ENCODE data around the gene PAPSS2.

DNA sequence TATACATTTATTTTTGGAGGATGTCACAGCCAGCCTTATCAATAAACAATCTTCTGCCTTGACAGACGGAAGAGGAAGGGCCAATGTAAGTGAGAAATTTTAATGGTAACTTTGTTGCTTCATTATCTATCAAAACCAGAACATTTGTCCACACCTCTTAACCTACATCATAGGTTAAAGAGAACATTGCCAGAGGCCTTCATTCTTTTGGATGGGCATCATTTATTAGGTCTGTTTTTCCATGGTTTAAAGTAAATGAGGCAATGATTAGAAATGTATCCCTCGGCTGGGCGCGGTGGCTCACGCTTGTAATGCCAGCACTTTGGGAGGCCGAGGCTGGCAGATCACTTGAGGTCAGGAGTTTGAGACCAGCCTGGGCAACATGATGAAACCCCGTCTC, 29.5 kb upstream of the PAPSS2 start:
- no peak for TF ChIP-seq POLR2A (IDR thresholded peaks at IDR 0.05)
- TF ChIP-seq, protein P1, sequence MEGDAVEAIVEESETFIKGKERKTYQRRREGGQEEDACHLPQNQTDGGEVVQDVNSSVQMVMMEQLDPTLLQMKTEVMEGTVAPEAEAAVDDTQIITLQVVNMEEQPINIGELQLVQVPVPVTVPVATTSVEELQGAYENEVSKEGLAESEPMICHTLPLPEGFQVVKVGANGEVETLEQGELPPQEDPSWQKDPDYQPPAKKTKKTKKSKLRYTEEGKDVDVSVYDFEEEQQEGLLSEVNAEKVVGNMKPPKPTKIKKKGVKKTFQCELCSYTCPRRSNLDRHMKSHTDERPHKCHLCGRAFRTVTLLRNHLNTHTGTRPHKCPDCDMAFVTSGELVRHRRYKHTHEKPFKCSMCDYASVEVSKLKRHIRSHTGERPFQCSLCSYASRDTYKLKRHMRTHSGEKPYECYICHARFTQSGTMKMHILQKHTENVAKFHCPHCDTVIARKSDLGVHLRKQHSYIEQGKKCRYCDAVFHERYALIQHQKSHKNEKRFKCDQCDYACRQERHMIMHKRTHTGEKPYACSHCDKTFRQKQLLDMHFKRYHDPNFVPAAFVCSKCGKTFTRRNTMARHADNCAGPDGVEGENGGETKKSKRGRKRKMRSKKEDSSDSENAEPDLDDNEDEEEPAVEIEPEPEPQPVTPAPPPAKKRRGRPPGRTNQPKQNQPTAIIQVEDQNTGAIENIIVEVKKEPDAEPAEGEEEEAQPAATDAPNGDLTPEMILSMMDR (IDR thresholded peaks at IDR 0.05) = no peak
- no peak for TF ChIP-seq EP300 (IDR thresholded peaks at IDR 0.05)

Measured in ovary (tissue), 3 donors.